K562 (cell line): ENCODE results near the gene PALM3. TPM values are rescaled to one million over a fixed set of nuclear protein-coding genes. Genes with fewer than 3 reads are reported as not detected.

Experiments
- BCL6 ChIP-seq: fragments of 250-450 bp; sonication (Bioruptor Pico); IDR thresholded peaks from 2 replicates; pipeline ENCODE4 v1.4.0; 2020
- BRD4 ChIP-seq: fragments of 200-600 bp; sonication (generic); IDR thresholded peaks from 2 replicates; pipeline ENCODE4 v1.6.1; 2017; ENCODE audit warnings: inconsistent platforms
- CBX2 ChIP-seq: fragments of 200-600 bp; sonication (generic); IDR thresholded peaks from one replicate; pipeline ENCODE4 v1.6.1; 2012; ENCODE audit warnings: mild to moderate bottlenecking, low read length, inconsistent platforms; ENCODE audit not compliant: insufficient read depth, poor library complexity, severe bottlenecking
- CBX3 ChIP-seq, 2 experiments: IDR thresholded peaks; 1 replicate in 1 of 2; 2 replicates in 1 of 2; pipeline ENCODE4 v1.6.1; 2012; ENCODE audit warnings: inconsistent platforms in 2 of 2, low read length in 2 of 2, borderline replicate concordance in 1 of 2, control low read depth in 1 of 2
- CC2D1A ChIP-seq: fragments of 450-650 bp; IDR thresholded peaks from 2 replicates; pipeline ENCODE4 v1.6.1; 2017; ENCODE audit warnings: mild to moderate bottlenecking
- EP400 ChIP-seq: fragments of 450-650 bp; IDR thresholded peaks from 2 replicates; pipeline ENCODE4 v1.6.1; 2017; ENCODE audit warnings: antibody characterized with exemption, mild to moderate bottlenecking, moderate library complexity
- HDAC2 ChIP-seq: fragments of 450-650 bp; IDR thresholded peaks from 2 replicates; pipeline ENCODE4 v1.6.1; 2016; ENCODE audit warnings: mild to moderate bottlenecking
- MIER1 ChIP-seq: fragments of 450-650 bp; IDR thresholded peaks from 2 replicates; pipeline ENCODE4 v1.6.1; 2016; ENCODE audit warnings: antibody characterized with exemption, mild to moderate bottlenecking, low read depth
- NBN ChIP-seq: fragments of 450-650 bp; IDR thresholded peaks from 2 replicates; pipeline ENCODE4 v1.6.1; 2016; ENCODE audit warnings: low read depth, mild to moderate bottlenecking
- NR2F6 ChIP-seq: fragments of 450-650 bp; formaldehyde crosslinking; IDR thresholded peaks from 2 replicates; pipeline ENCODE4 v1.4.0; 2020; ENCODE audit warnings: mild to moderate bottlenecking
- PHB ChIP-seq: fragments of 250-450 bp; sonication (Bioruptor Pico); IDR thresholded peaks from 2 replicates; pipeline ENCODE4 v1.5.0; 2021
- POLR2A ChIP-seq: fragments of 450-650 bp; conservative IDR thresholded peaks from 2 replicates; pipeline ENCODE4 v1.6.1; 2016
- POLR2G ChIP-seq: fragments of 200-400 bp; formaldehyde crosslinking; IDR thresholded peaks from 2 replicates; pipeline ENCODE4 v1.6.1; 2017; ENCODE audit warnings: low read depth, mild to moderate bottlenecking, antibody characterized with exemption, low read length, moderate library complexity
- RBM15 ChIP-seq: fragments of 200-400 bp; formaldehyde crosslinking; IDR thresholded peaks from 2 replicates; pipeline ENCODE4 v1.6.1; 2018; ENCODE audit warnings: mild to moderate bottlenecking, low read length, moderate library complexity; ENCODE audit not compliant: insufficient read depth
- SRSF3 ChIP-seq: fragments of 200-400 bp; formaldehyde crosslinking; IDR thresholded peaks from 2 replicates; pipeline ENCODE4 v1.6.1; 2016; ENCODE audit warnings: mild to moderate bottlenecking, low read length, moderate library complexity; ENCODE audit not compliant: insufficient read depth
- TAL1 ChIP-seq: fragments of 450-650 bp; IDR thresholded peaks from 2 replicates; pipeline ENCODE4 v1.6.1; 2016; ENCODE audit warnings: mild to moderate bottlenecking
- TEAD2 ChIP-seq: fragments of 450-650 bp; IDR thresholded peaks from 2 replicates; pipeline ENCODE4 v1.6.1; 2016; ENCODE audit warnings: missing genetic modification characterization, control low read depth, missing compliant biosample characterization
- TFAM ChIP-seq: fragments of 250-450 bp; sonication (Bioruptor Pico); conservative IDR thresholded peaks from 2 replicates; pipeline ENCODE4 v1.5.0; 2021; ENCODE audit warnings: mild to moderate bottlenecking, moderate library complexity
- ZNF23 ChIP-seq: fragments of 250-450 bp; sonication (Bioruptor Pico); IDR thresholded peaks from 2 replicates; pipeline ENCODE4 v1.4.0; 2020; ENCODE audit warnings: mild to moderate bottlenecking
- ZNF444 ChIP-seq: fragments of 250-450 bp; sonication (Bioruptor Pico); IDR thresholded peaks from 2 replicates; pipeline ENCODE4 v1.4.0; 2020; ENCODE audit warnings: mild to moderate bottlenecking, moderate library complexity
- ZNF551 ChIP-seq: fragments of 250-450 bp; sonication (Bioruptor Pico); IDR thresholded peaks from 2 replicates; pipeline ENCODE4 v1.5.0; 2021; ENCODE audit warnings: mild to moderate bottlenecking, moderate library complexity
- ZNF584 ChIP-seq: fragments of 200-800 bp; sonication (Bioruptor generic); IDR thresholded peaks from 2 replicates; pipeline ENCODE4 v1.6.1; 2016; ENCODE audit warnings: low read depth, mild to moderate bottlenecking, missing genetic modification characterization, missing compliant biosample characterization
- ZNF707 ChIP-seq: fragments of 250-450 bp; sonication (Bioruptor Pico); conservative IDR thresholded peaks from 2 replicates; pipeline ENCODE4 v1.8.0; 2022; ENCODE audit warnings: inconsistent platforms, mild to moderate bottlenecking, moderate library complexity
- polyA plus RNA-seq, 8 experiments: library from polyadenylated mRNA; depleted of rRNA in 4 of 8; stranded (reverse) in 5 of 8; unstranded in 3 of 8; fragments of >200 nt; fragmentation: Nextera tagmentation in 2 of 8; fragmentation: Illumina TruSeq in 1 of 8; extraction: Ambion mirVana in 2 of 8; extraction: Trizol in 1 of 8; gene quantifications; 2 replicates each; pipeline versions ENCODE4 v1.2.1 to v1.2.3, GENCODE V29; 2011 to 2014; ENCODE audit warnings: inconsistent platforms in 1 of 8, missing spikeins in 1 of 8
- total RNA-seq, 7 experiments: library from RNA; depleted of rRNA in 6 of 7; stranded (reverse); fragments of >200 nt in 6 of 7; fragmentation: Illumina TruSeq in 2 of 7; extraction: Trizol in 2 of 7; gene quantifications; 2 replicates each; pipeline versions ENCODE4 v1.2.1 to v1.2.3, GENCODE V29; 2011 to 2021; ENCODE audit warnings: low replicate concordance in 1 of 7
- TF ChIP-seq, protein P1 (sequence below): fragments of 150-350 bp; IDR thresholded peaks from 2 replicates; pipeline ENCODE4 v1.6.1; 2014; ENCODE audit warnings: low read depth, mild to moderate bottlenecking, low read length, borderline replicate concordance
- TF ChIP-seq, protein P2 (sequence below): fragments of 250-450 bp; sonication (Bioruptor Pico); IDR thresholded peaks from 2 replicates; pipeline ENCODE4 v1.4.0; 2020; ENCODE audit warnings: borderline replicate concordance

Gene PALM3
- total and polyA plus RNA-seq, 9 of the 15 experiments (the other 6 are each of a cell fraction or from before 2014, with no cell fraction given), result 0.07 to 9.3 (median 3.3) TPM

DNA sequence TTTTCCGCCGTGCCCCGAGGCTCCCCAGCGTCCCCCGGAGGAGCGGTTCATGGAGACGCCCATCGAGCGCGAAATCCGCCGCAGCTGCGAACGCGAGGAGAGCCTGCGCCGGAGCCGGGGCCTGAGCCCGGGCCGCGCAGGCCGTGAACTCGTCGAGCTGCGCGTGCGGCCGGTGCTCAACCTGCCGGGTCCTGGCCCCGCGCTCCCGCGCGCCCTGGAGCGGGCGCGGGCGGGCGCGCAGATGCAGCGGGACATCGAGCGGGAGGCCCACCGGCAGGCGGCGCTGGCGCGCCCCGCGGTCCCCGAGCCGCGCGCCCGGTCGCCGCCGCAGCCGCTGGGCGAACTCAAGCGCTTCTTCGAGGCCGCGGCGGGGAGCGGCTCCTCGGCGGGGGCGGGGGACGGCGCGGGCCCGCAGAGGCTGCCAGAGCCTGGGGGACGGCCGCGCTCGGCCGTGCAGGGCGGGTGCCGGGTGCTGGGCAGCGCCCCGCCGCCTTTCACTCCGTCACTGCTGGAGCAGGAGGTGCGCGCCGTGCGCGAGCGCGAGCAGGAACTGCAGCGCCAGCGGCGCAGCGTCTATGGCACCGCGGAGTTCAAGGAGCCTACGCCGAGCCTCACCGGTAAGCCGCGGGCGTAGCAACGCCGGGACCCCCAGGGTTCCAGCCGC is 11.5 kb upstream of the PALM3 start (continued):
- no peak for TF ChIP-seq CC2D1A
- TF ChIP-seq SRSF3, result no peak
- no peak for TF ChIP-seq BCL6 (CRISPR knock-in tag)
- TF ChIP-seq TFAM (CRISPR knock-in tag), result no peak
- TF ChIP-seq ZNF584 (CRISPR knock-in tag), result no peak
- TF ChIP-seq ZNF707 (CRISPR knock-in tag), result no peak
- no peak for TF ChIP-seq ZNF444
- TF ChIP-seq EP400, result no peak
- no peak for TF ChIP-seq NBN
- TF ChIP-seq BRD4, result no peak
- peak; percentile 70 for TF ChIP-seq POLR2G
- TF ChIP-seq RBM15, result no peak
- no peak for TF ChIP-seq NR2F6 (CRISPR knock-in tag)
- TF ChIP-seq ZNF23 (CRISPR knock-in tag), result no peak
- TF ChIP-seq PHB (CRISPR knock-in tag), result no peak
- TF ChIP-seq, protein P1, sequence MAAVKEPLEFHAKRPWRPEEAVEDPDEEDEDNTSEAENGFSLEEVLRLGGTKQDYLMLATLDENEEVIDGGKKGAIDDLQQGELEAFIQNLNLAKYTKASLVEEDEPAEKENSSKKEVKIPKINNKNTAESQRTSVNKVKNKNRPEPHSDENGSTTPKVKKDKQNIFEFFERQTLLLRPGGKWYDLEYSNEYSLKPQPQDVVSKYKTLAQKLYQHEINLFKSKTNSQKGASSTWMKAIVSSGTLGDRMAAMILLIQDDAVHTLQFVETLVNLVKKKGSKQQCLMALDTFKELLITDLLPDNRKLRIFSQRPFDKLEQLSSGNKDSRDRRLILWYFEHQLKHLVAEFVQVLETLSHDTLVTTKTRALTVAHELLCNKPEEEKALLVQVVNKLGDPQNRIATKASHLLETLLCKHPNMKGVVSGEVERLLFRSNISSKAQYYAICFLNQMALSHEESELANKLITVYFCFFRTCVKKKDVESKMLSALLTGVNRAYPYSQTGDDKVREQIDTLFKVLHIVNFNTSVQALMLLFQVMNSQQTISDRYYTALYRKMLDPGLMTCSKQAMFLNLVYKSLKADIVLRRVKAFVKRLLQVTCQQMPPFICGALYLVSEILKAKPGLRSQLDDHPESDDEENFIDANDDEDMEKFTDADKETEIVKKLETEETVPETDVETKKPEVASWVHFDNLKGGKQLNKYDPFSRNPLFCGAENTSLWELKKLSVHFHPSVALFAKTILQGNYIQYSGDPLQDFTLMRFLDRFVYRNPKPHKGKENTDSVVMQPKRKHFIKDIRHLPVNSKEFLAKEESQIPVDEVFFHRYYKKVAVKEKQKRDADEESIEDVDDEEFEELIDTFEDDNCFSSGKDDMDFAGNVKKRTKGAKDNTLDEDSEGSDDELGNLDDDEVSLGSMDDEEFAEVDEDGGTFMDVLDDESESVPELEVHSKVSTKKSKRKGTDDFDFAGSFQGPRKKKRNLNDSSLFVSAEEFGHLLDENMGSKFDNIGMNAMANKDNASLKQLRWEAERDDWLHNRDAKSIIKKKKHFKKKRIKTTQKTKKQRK, result no peak
- no peak for TF ChIP-seq CBX2
- TF ChIP-seq, protein P2, sequence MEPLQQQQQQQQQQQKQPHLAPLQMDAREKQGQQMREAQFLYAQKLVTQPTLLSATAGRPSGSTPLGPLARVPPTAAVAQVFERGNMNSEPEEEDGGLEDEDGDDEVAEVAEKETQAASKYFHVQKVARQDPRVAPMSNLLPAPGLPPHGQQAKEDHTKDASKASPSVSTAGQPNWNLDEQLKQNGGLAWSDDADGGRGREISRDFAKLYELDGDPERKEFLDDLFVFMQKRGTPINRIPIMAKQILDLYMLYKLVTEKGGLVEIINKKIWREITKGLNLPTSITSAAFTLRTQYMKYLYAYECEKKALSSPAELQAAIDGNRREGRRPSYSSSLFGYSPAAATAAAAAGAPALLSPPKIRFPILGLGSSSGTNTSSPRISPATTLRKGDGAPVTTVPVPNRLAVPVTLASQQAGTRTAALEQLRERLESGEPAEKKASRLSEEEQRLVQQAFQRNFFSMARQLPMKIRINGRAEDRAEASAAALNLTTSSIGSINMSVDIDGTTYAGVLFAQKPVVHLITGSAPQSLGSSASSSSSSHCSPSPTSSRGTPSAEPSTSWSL (CRISPR knock-in tag), result no peak
- no peak for TF ChIP-seq TEAD2 (tag)
- TF ChIP-seq POLR2A, result 0 out of 2 replicates have a peak, but pooled peaks have one; percentile 32
- TF ChIP-seq TAL1, result no peak
- no peak for TF ChIP-seq MIER1
- no peak for TF ChIP-seq CBX3 (IDR thresholded peaks at IDR 0.05; ENCODE audit: borderline replicate concordance in 1 of 2, low read length in 2 of 2)
- no peak for TF ChIP-seq HDAC2
- no peak for TF ChIP-seq ZNF551
